Activated T-helper 17 cell treated with anti-CD3 and anti-CD28 coated beads, Interleukin-2, amount 50 U/mL, for 72 hours (primary cell): ENCODE results near the gene TMEM87B. TPM values are rescaled to one million over a fixed set of nuclear protein-coding genes. Genes with fewer than 3 reads are reported as not detected.
"Not testable (repeated sequence)": the region's sequence is repeated elsewhere in the genome, so short reads cannot be mapped to it uniquely, and the experiment has no call there.

ENCODE experiments used
- ATAC-seq: fragments of 150-1000 bp; cut with Tn5 transposase; replicated peaks from 2 replicates; pipeline ENCODE4 v1.10.0; 2021; ENCODE audit warnings: mild to moderate bottlenecking, moderate library complexity
- H3K27ac Mint-ChIP-seq: one replicate; pipeline ENCODE4 v1.8.0; 2022; ENCODE audit warnings: mixed read lengths
- H3K27me3 Mint-ChIP-seq: one replicate; pipeline ENCODE4 v1.8.0; 2022; ENCODE audit warnings: mixed read lengths
- H3K36me3 Mint-ChIP-seq: one replicate; pipeline ENCODE4 v1.8.0; 2022; ENCODE audit warnings: low read depth, mild to moderate bottlenecking, mixed read lengths
- H3K4me1 Mint-ChIP-seq: one replicate; pipeline ENCODE4 v1.8.0; 2022; ENCODE audit warnings: mixed read lengths
- H3K4me3 Mint-ChIP-seq: one replicate; pipeline ENCODE4 v1.8.0; 2022; ENCODE audit warnings: mild to moderate bottlenecking, mixed read lengths
- H3K9me3 Mint-ChIP-seq: one replicate; pipeline ENCODE4 v1.8.0; 2022; ENCODE audit warnings: mixed read lengths
- total RNA-seq, 2 donors: library from RNA; stranded (reverse); gene quantifications; one replicate each; pipeline ENCODE4 v1.2.3, GENCODE V29; 2022

Gene TMEM87B
- total RNA-seq, 2 donors from 2014 or later = 19.9 to 27.7 TPM

DNA sequence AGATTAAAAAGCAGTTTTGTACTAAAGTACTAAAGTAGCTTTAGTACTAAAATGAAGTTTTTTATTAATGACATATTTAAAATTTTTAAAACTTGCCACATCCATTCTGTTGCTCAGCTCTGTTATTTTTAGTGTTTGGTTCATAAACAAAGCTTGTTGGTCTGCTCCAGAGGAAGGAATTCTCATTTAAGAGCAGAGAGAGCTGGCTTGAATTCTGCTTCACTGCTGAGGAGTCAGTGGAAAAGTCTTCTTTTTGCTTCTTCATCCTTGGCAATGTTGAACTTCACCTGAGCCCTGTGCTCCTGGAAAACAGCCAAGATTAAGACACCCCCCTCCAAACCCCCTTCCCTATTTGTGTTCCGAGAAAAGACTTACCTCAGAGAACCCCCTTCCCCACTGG is 40.6 kb downstream of the TMEM87B start:
- H3K9me3 Mint-ChIP-seq = no peaks in the 10 kb centered on the region
- no peak for ATAC-seq
- no peaks in the 10 kb centered on the region for H3K27me3 Mint-ChIP-seq
- peaks cover 90% of the 10 kb centered on the region for H3K36me3 Mint-ChIP-seq
- no peak overlapping the region for H3K27ac Mint-ChIP-seq
- peaks cover 10% of the 10 kb centered on the region for H3K4me1 Mint-ChIP-seq
- no peak overlapping the region for H3K4me3 Mint-ChIP-seq

DNA sequence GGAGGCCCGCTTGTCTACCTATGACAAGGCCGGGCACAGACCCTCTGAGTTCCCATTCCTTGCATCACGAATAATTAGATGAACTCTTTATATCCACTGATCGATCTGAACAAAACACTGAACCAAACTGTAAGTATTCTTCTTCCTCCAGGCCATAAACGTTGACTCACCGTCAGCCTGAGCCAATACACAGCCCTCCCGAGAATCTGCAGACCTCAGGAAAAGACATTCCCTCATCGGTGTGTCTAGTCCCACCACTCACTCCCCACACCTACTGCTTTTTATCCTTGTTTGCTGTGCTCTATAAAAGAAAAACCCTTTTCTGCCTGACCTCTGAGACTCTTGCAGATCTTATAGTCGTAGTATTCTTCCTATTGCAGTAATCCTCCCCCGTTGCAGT is 41.0 kb downstream of the TMEM87B start:
- Mint-ChIP-seq H3K27me3 (no peaks in the 10 kb centered on the region), H3K27ac (no peak overlapping the region), H3K9me3 (no peaks in the 10 kb centered on the region), H3K36me3 (peaks cover 87% of the 10 kb centered on the region), H3K4me1 (peaks cover 10% of the 10 kb centered on the region), H3K4me3 (no peak overlapping the region)
- no peak for ATAC-seq

DNA sequence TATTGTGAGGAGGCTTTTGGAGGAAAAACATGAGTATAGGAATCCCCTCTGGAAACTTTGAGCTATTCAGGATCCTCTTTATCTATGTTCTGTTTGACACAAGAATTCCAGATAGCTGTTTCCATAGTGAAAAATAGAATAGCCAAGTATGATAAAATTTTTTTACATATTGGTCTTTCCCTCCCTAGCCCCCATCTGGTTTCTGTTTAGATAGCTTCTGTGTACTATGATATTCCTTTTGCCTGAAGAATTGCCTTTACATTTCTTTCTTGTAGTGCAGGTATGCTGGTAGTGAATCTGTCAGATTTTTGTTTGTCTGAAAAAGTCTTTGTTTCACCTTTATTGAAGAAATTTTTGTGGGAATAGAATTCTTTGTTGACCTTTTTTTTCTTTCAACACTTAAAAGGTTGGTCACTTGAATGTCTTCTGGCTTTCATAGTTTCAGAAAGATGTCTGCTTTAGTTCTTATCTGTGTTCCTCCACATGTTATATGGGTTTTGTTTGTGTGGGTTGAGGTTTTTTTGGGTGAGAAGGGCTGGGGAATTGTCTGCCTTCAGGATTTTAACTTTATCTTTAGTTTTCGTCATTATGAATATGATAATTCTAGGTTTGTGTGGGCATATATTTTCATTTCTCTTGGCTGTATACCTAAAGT is 53.2 kb downstream of the TMEM87B start:
- peaks cover 99% of the 10 kb centered on the region for H3K36me3 Mint-ChIP-seq
- H3K4me3 Mint-ChIP-seq = no peak overlapping the region
- no peak overlapping the region for H3K27ac Mint-ChIP-seq
- H3K4me1 Mint-ChIP-seq = peaks cover 10% of the 10 kb centered on the region
- no peak for ATAC-seq
- H3K27me3 Mint-ChIP-seq = no peaks in the 10 kb centered on the region
- H3K9me3 Mint-ChIP-seq = peaks cover 4% of the 10 kb centered on the region

DNA sequence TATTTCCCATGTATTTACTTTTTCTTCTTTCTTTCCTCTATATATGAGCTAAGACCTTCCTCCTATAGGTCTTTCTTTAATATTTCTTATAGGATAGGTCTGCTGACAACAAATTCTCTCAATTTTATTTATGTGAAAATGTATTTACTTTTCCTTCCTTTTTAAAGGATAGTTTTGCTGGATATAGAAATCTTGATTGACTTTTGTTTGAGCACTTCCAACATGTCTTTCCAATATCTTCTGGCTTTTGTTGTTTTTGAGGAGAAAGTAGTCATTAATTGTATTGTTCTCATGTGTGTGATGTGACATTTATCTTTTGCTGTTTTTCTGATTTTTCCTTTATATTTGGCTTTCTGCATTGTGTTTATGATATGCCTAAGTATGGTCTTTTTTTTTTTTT is 54.2 kb downstream of the TMEM87B start:
- peaks cover 10% of the 10 kb centered on the region for H3K4me1 Mint-ChIP-seq

DNA sequence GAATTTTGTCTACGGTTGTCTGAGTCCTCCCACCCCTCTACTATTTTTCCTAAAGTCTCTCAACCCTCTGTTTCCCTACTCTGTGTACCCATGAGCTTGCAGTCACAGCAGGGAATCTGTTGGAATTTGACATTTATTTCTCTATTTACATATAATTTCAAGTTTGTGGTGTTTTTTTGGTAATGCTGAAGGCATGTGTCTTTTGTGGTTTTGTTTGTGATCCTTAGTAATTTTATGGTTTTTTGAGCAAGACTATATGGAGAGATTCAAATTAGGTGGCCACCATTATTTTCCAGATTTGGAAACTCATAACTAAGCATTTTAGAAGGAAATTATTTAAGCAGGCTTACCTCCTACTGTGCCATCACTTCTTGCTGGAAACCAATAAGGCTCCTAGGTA is 55.9 kb downstream of the TMEM87B start:
- H3K27me3 Mint-ChIP-seq = no peaks in the 10 kb centered on the region
- no peak overlapping the region for H3K4me3 Mint-ChIP-seq
- H3K4me1 Mint-ChIP-seq = peaks cover 10% of the 10 kb centered on the region
- H3K36me3 Mint-ChIP-seq = peaks cover 80% of the 10 kb centered on the region
- H3K9me3 Mint-ChIP-seq = peaks cover 4% of the 10 kb centered on the region
- ATAC-seq = no peak
- peak overlapping the region; percentile 15 for H3K27ac Mint-ChIP-seq

More for the DNA sequence above, 54.2 kb downstream of the TMEM87B start:
- Mint-ChIP-seq H3K27ac (no peak overlapping the region), H3K9me3 (peaks cover 4% of the 10 kb centered on the region), H3K4me3 (no peak overlapping the region), H3K36me3 (peaks cover 92% of the 10 kb centered on the region), H3K27me3 (no peaks in the 10 kb centered on the region)
- no peak for ATAC-seq

DNA sequence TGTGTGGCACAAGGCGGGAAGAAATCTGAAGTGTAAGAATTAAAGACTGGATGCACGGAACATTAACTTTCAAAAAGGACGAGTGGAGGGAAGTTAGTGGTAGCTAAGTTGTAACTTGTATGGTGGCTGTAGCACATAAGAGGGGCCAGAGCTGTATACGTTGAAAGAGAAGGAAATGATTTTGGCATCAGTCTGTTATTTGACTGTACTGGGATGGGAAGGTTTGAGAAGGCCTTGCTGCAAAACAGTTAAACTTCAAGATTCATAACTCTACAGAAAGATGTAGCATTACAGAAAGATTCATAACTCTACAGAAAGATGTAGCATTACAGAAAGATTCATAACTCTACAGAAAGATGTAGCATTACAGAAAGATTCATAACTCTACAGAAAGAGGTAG is 58.3 kb downstream of the TMEM87B start:
- not testable (repeated sequence) for H3K4me3 Mint-ChIP-seq, H3K27me3 Mint-ChIP-seq, H3K9me3 Mint-ChIP-seq
- Mint-ChIP-seq H3K4me1 (peaks cover 10% of the 10 kb centered on the region), H3K36me3 (peaks cover 78% of the 10 kb centered on the region), H3K27ac (peak overlapping the region; percentile 77)
- ATAC-seq = peak; percentile 69

DNA sequence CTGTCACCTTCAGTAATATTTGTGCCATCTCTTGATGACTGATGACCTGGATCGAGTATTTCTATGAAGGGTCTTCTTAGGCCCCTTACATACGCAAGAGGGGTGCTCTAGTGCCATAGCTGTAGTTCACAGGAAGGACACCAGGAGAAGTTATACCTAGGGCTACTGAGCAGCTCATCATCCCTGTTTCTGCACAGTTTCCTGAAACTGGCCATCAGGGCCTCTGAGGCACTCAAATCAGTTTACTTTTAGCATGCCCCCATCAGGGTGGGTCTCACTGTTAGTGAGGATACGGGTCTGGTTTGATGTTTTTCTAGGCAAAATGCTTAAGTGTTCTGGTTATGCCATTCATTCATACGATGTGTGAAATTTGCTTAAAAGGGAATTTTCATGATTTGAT is 63.1 kb downstream of the TMEM87B start:
- Mint-ChIP-seq H3K36me3 (peaks cover 39% of the 10 kb centered on the region), H3K4me1 (peaks cover 2% of the 10 kb centered on the region), H3K4me3 (no peak overlapping the region), H3K27ac (no peak overlapping the region), H3K9me3 (no peaks in the 10 kb centered on the region), H3K27me3 (no peaks in the 10 kb centered on the region)
- ATAC-seq = no peak

DNA sequence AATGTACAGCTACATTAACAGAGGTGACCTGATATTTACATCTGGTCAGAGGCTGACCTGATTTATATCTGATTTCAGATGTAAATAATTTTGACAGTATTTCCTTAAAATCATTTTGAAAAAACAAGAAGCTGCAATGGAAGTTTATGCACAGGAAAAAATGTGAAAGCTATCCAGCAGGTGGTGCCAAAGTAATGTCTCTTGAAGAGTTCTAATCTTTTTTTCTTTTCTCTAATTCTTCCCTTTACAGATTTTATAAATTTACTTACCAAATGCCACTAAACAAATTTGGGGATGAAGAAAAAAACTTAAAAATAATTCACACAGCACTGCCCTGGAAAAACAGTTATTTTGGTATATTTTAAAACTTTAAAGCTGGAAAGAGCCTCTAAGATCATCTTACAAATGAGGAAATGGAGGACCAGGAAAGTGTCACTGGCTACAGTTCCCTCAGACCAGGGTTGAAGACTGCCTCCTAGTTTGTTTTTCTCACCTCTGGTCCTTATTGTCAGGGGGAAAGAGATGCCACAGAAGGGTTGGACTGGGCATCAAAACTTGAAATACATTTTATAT is 66.7 kb downstream of the TMEM87B start:
- Mint-ChIP-seq H3K9me3 (no peaks in the 10 kb centered on the region), H3K4me3 (no peak overlapping the region), H3K36me3 (peaks cover 29% of the 10 kb centered on the region), H3K4me1 (peaks cover 5% of the 10 kb centered on the region), H3K27ac (no peak overlapping the region), H3K27me3 (no peaks in the 10 kb centered on the region)
- ATAC-seq = no peak

DNA sequence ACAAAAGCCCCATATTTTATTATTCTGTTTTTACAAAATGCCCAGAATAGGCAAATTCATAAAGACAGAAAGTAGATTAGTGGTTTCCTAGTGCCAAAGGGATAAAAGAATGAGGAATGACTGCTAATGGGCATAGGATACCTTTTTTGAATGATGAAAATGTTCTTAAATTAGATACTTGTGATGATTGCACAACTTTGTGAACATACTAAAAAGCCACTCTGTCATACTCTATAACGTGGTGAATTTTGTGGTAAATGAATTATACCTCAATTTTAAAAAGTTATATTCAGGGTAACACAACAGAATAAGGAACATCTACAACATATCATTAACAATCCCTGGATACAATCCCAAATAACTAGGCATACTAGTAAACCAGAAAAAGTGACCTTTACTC is 74.0 kb downstream of the TMEM87B start:
- peaks cover 3% of the 10 kb centered on the region for H3K9me3 Mint-ChIP-seq
- ATAC-seq = no peak
- H3K27ac Mint-ChIP-seq = no peak overlapping the region
- H3K36me3 Mint-ChIP-seq = no peaks in the 10 kb centered on the region
- H3K4me1 Mint-ChIP-seq = no peaks in the 10 kb centered on the region
- H3K27me3 Mint-ChIP-seq = no peaks in the 10 kb centered on the region
- no peak overlapping the region for H3K4me3 Mint-ChIP-seq

DNA sequence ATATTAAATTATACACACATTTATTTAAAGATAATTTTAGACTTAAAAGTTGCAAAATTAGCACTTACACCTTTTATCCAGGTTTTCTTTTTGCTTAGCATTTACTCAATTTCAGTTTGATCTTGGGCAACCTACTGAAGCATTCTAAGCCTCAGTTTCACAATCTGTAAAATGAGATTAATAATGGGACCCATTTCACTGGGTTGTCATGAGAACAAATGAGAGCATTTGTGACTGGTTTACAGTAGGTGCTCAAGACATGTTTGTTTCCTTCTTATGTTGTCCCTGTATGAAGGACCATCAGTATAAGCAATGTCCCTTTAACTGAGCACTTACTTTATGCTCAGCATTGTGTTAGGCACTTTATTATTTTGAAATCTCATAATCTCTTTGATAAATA is 78.3 kb downstream of the TMEM87B start:
- peaks cover 15% of the 10 kb centered on the region for H3K27me3 Mint-ChIP-seq
- no peak overlapping the region for H3K4me3 Mint-ChIP-seq

DNA sequence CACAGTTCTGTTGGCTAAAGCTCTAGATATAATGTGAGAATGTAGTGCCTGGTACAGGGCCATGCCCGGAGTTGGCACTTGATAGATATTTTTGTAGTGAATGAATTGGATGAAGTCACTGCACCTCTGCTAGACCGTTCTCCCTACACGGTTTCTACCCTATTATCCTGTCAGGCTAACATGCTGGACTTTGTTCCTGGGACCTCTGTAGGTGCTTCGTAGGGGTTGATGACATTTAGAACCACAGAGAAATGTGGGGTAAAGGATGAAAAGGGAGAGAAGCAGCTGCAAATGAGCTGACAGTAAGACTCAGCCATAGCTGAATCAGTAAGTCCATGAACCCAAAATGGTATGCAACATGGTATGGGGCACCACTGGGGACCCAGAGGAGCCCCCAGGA is 79.1 kb downstream of the TMEM87B start:
- Mint-ChIP-seq H3K4me3 (no peak overlapping the region), H3K9me3 (peaks cover 3% of the 10 kb centered on the region), H3K4me1 (no peaks in the 10 kb centered on the region), H3K27ac (no peak overlapping the region), H3K36me3 (no peaks in the 10 kb centered on the region), H3K27me3 (peaks cover 15% of the 10 kb centered on the region)
- ATAC-seq = no peak

More for the DNA sequence above, 78.3 kb downstream of the TMEM87B start:
- ATAC-seq = no peak
- Mint-ChIP-seq H3K36me3 (no peaks in the 10 kb centered on the region), H3K9me3 (peaks cover 3% of the 10 kb centered on the region), H3K4me1 (no peaks in the 10 kb centered on the region), H3K27ac (no peak overlapping the region)

DNA sequence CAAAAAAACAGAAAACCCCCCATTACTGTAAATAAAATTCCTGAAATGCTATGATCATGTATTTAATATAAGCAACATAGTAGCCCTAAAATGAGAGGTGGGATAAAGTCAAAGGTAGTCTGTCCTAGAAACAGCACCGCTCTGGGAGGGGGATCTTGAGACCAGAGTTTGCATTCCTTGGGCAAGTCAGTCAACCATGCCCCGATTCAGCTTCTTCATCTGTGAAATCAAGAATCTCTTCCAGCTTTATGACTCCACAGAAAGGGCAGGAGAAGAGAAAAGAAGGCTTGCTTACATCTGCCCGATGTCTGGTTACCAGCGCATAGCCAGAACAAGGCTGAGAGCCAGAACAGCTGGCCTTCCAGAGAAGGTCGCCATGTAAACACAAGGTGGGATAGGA is 81.0 kb downstream of the TMEM87B start:
- no peaks in the 10 kb centered on the region for H3K36me3 Mint-ChIP-seq
- H3K4me1 Mint-ChIP-seq = no peaks in the 10 kb centered on the region
- ATAC-seq = no peak
- H3K9me3 Mint-ChIP-seq = peaks cover 3% of the 10 kb centered on the region
- no peak overlapping the region for H3K27ac Mint-ChIP-seq
- H3K27me3 Mint-ChIP-seq = peaks cover 15% of the 10 kb centered on the region
- no peak overlapping the region for H3K4me3 Mint-ChIP-seq

DNA sequence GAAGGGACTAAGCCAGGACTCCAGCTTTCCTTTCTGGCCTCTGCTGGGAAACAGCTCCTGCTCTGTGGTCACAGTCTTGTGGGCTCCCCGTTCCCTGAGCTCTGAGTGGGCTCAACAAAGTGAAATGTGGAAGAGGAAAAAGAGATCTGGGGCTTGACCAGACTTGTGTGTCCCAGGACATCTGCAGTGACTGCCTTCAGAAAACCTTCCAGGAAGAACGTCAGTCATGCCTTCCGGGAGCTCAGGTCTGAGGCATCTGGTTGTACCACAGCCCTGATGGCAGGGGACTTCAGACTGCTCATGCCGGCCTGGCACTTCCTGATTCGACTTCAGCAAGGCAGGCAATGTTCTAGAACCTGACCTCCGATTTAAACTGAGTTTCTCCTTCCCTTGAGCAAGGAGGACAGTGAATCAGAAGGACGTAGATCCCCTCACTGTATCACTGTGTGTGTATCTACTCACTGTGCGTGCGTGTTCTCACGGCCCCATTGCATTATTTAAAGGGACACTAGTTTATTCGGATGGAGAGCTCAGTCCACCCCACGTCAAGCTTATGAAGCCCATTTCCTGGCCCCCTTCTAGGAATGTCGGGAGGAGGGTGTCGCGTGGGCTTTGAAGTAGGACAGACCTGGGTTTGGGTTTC is 82.6 kb downstream of the TMEM87B start:
- peaks cover 2% of the 10 kb centered on the region for H3K9me3 Mint-ChIP-seq
- peak; percentile 77 for ATAC-seq
- peaks cover 15% of the 10 kb centered on the region for H3K27me3 Mint-ChIP-seq

DNA sequence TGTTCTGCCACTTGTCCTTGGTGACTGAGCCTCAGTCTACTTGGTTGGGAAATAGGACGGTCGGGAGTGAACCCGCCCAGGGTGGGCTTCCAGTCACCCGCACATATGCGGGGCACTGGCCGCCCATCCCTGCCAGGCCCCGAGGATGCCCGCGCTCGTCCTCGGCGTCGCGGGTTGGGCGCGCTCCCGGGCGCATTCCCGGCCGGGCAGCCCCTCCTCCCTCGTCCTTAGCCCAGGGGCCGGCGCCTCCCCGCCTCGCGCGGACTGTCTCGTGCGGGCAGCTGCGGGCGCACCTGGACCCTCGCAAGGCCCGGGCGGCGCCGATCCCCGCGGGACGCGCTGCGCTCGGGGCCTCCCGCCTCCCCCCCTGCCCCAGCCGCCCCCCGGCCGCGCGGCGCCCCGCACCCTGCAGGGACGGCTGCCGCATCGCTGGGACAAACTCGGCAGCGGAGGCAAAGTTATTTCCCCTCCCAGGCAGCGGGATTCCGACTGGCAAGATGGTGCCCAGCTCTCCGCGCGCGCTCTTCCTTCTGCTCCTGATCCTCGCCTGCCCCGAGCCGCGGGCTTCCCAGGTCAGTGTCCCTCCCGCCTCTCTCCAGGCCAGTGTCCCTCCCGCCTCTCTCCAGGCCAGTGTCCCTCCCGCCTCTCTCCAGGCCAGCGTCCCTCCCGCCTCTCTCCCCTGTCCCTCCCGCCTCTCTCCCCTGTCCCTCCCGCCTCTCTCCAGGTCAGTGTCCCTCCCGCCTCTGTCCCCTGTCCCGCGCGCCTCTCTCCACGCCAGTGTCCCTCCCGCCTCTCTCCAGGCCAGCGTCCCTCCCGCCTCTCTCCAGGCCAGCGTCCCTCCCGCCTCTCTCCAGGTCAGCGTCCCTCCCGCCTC is 83.3 kb downstream of the TMEM87B start, which contains the start of gene FBLN7:
TSS of gene FBLN7 (plus strand) at position 227 of the 874 bp plus-strand sequence. CDS start at position 498, 271 bp downstream.
- Mint-ChIP-seq H3K9me3 (no peaks in the 10 kb centered on the region), H3K27ac (peak within 1 kb of the TSS; percentile 55), H3K4me3 (peak within 1 kb of the TSS; percentile 63), H3K27me3 (peaks cover 15% of the 10 kb centered on the region), H3K36me3 (no peaks in the 10 kb centered on the region), H3K4me1 (no peaks in the 10 kb centered on the region)
- peak; percentile 40 for ATAC-seq

More for the DNA sequence above, 82.6 kb downstream of the TMEM87B start:
- Mint-ChIP-seq H3K4me3 (peak overlapping the region; percentile 63), H3K4me1 (no peaks in the 10 kb centered on the region), H3K36me3 (no peaks in the 10 kb centered on the region), H3K27ac (peak overlapping the region; percentile 55)
